Kidney epithelial cell (primary cell): ENCODE results near the gene AGPAT3. TPM values are rescaled to one million over a fixed set of nuclear protein-coding genes. Genes with fewer than 3 reads are reported as not detected.

Experiments
- DNase-seq: peaks from one replicate; pipeline ENCODE4 v3.0.0-alpha.2; 2010; ENCODE audit warnings: low read depth
- H3K27me3 ChIP-seq: 2 replicates; pipeline ENCODE4 v1.6.0; 2011; ENCODE audit warnings: low read length; ENCODE audit not compliant: control insufficient read depth, insufficient read depth
- H3K36me3 ChIP-seq: 2 replicates; pipeline ENCODE4 v1.5.1; 2011; ENCODE audit warnings: low read length; ENCODE audit not compliant: control insufficient read depth, insufficient read depth
- H3K4me3 ChIP-seq: 2 replicates; pipeline ENCODE4 v1.5.1; 2011; ENCODE audit warnings: low read depth, mild to moderate bottlenecking, control low read depth, low read length
- total RNA-seq: library from RNA; depleted of rRNA; stranded (reverse); fragments of >200 nt; gene quantifications from 2 replicates; pipeline ENCODE4 v1.2.3, GENCODE V29; 2015
- TF ChIP-seq, protein P1 (sequence below): IDR thresholded peaks from 2 replicates; pipeline ENCODE4 v1.5.1; 2011; ENCODE audit warnings: mild to moderate bottlenecking, moderate library complexity, low read length, control low read depth, inconsistent platforms; ENCODE audit not compliant: insufficient read depth, poor library complexity, severe bottlenecking

AGPAT3 gene
- total RNA-seq, 1 donor from 2014 or later, result 62.3 TPM

DNA sequence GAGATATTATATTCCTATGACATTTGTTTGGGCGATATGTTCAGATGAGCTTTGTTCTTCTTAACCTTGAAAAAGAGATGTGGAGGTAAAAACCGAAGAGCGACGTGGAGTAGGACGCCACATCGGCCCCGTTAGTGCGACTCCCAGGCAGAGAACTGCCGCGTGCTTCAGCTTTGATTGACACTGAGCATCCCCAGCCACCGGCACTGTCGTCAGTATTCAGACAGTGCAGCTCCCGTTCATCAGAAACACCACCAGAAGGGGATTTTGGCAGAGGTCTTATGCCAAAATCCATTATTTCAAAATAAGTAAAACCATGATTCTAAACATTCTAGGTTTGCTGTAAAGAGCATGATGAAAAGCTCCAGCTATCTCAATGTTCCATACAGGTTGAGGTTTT lies 66.5 kb downstream of the AGPAT3 start:
- DNase-seq, result no peak
- Histone ChIP-seq H3K27me3 (no peaks in the 10 kb centered on the region), H3K36me3 (no peaks in the 10 kb centered on the region), H3K4me3 (no peak overlapping the region)
- TF ChIP-seq, protein P1, sequence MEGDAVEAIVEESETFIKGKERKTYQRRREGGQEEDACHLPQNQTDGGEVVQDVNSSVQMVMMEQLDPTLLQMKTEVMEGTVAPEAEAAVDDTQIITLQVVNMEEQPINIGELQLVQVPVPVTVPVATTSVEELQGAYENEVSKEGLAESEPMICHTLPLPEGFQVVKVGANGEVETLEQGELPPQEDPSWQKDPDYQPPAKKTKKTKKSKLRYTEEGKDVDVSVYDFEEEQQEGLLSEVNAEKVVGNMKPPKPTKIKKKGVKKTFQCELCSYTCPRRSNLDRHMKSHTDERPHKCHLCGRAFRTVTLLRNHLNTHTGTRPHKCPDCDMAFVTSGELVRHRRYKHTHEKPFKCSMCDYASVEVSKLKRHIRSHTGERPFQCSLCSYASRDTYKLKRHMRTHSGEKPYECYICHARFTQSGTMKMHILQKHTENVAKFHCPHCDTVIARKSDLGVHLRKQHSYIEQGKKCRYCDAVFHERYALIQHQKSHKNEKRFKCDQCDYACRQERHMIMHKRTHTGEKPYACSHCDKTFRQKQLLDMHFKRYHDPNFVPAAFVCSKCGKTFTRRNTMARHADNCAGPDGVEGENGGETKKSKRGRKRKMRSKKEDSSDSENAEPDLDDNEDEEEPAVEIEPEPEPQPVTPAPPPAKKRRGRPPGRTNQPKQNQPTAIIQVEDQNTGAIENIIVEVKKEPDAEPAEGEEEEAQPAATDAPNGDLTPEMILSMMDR, result no peak

DNA sequence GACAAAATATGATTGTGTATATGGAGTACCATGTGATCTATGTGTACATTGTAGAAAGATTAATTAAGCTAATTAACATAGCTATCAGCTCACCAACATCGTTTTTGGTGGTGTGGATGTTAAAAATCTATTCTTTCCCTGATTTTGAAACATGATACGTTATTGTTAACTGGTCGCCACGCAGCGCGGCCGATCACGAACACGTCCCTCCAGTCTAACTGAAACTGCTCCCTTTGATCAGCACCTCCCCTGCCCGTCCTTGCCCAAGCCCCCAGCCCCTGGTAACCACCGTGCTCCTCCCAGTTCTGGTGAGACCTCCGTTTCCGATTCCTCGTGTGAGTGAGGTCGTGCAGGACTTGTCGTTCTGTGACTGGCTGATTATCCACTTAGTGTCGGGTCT lies 67.0 kb downstream of the AGPAT3 start:
- DNase-seq, result no peak
- Histone ChIP-seq H3K4me3 (no peak overlapping the region), H3K27me3 (no peaks in the 10 kb centered on the region), H3K36me3 (no peaks in the 10 kb centered on the region)
- TF ChIP-seq, protein P1, result no peak

DNA sequence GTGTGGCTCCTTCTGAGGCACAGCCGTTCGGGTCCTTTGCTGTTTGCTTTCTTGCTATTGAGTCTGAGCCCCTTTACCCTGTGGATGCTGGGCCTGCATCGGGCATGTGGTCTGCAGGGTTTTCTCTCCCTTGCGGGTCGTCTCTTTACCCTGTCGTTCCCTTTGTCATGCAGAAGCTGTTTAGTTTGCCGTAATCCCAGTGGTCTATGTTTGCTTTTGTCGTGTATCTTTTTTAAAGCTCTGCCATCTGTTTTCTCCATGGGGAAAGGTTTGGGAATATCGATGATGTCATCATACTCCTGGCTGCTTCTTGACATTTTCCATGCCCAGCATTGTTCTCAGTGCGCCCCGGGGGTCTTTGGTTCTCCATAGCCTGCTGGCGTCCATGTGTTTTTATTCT lies 68.2 kb downstream of the AGPAT3 start:
- TF ChIP-seq, protein P1, result no peak
- Histone ChIP-seq H3K36me3 (no peaks in the 10 kb centered on the region), H3K4me3 (no peak overlapping the region), H3K27me3 (no peaks in the 10 kb centered on the region)
- DNase-seq, result no peak

DNA sequence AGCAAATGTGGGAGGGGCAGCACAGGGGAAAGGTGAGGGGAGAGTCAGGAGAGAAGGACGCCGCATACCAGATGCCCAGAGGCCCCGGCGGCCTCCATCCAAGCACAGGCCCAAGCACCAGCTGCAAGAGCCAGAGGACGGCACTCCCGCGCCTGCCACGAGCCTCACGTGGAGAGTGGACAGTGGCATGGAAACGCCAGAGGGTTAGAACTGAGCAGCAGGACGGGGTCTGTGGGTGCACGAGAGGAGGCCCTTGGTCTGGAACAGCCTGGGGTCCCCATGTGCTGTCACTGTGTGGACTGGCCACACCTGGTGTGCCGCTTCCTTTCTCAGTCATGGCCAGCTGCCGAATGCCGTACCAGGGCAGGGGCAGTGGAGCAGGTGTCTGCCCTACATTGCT lies 68.7 kb downstream of the AGPAT3 start:
- Histone ChIP-seq H3K4me3 (no peak overlapping the region), H3K27me3 (no peaks in the 10 kb centered on the region), H3K36me3 (no peaks in the 10 kb centered on the region)
- no peak for DNase-seq
- TF ChIP-seq, protein P1, result no peak

DNA sequence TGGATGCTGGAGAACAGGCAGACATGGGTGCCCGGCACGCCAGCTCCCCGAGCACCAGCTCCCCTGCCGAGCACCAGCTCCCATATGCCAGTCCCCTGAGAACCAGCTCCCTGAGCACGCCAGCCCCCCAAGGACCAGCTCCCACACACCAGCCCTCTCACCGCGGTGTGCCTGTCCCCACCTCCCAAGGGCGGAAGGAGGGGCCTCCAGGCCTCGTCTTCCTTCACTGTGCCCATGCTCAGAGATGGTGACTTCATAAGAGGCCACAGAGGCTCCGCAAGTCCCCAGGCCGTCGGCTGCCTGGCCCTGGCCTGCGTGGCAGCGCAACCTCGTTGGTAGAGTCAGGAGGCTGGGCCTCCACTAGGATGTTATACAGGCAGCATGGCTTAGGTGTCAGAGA lies 69.1 kb downstream of the AGPAT3 start:
- Histone ChIP-seq H3K27me3 (no peaks in the 10 kb centered on the region), H3K36me3 (no peaks in the 10 kb centered on the region), H3K4me3 (no peak overlapping the region)
- no peak for DNase-seq
- TF ChIP-seq, protein P1, result no peak

DNA sequence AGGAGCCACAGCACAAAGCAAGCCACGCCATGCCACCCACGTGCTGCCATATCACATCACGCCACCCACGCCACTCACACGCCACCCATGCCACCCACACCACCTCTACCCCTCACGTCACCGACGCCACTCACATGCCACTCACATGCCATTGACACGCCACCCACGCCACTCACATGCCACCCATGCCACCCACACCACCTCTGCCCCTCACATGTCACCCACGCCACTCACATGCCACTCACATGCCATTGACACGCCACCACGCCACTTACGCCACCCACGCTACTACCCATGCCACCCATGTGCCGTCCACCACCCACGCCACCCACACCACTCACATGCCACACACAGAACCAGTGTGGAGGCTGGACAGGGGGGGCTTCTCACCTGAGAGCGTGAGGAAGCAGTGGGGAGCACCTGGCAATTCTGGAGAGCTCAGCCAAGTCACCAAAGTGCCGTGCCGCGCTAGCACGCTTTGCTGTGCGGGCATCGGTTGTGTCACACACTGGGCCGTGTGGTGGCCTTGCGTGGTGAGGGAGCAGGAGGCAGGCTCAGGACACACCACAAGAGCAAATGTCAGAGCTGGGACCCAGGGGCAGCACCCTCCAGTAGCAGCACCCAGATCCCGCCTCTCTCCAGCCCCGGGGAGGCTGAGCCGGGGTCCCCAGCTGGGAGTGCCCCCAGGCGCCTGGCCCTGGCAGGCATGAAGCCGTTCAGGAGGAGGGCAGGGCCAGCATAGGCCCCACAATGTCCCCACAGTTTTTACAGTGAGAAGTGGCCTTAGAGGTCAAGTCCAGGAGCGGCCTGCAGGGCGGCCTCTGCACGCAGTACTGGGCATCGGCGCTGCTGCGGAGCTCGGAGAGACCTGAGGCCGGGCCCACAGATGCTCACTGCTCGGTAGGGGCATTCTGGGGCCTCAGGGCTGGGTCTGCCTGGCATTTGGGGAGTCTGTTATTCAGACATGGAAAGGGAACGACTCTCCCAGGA lies 70.0 kb downstream of the AGPAT3 start:
- H3K4me3 ChIP-seq, result no peak overlapping the region
- no peak for DNase-seq
- H3K27me3 ChIP-seq, result no peaks in the 10 kb centered on the region
- TF ChIP-seq, protein P1, result no peak
- H3K36me3 ChIP-seq, result no peaks in the 10 kb centered on the region
